ENCODE results near the gene EML3. TPM values are rescaled to one million over a fixed set of nuclear protein-coding genes. Genes with fewer than 3 reads are reported as not detected.

EML3 gene
- total and polyA plus RNA-seq, 2 of the 13 experiments (the other 11 are each of a cell fraction or from before 2014, with no cell fraction given): 10.6 to 12.3 TPM

- no peak for FAIRE-seq
- intact Hi-C loops (cut with micrococcal nuclease; ENCODE audit: unreplicated experiment) (no loop called here), in situ Hi-C loops (cut with HindIII; ENCODE audit: extremely low pct_ligation_motif_present, low pct_unique_long_range_greater_than_20kb) (loop anchor here (5.0 kb wide), 1 partner anchor 159 kb away; no protein-coding TSS in a partner anchor)
- BruUV-seq (replicated peaks): no TSS peak
- Histone ChIP-seq H3K4me1 (ENCODE audit: insufficient read depth, low read length) (peaks cover 85% of the 10 kb centered on the region), H2AFZ (ENCODE audit: low read length) (no peak overlapping the region), H3K9ac (ENCODE audit: insufficient read depth, low read depth, low read length) (no peak overlapping the region), H3K9me3 (ENCODE audit: low read length) (no peaks in the 10 kb centered on the region), H3K27ac (ENCODE audit: extremely low read length, insufficient read depth, low read length) (peak overlapping the region; percentile 44), H4K20me1 (ENCODE audit: insufficient read depth, low read length) (peaks cover 8% of the 10 kb centered on the region; the same call in 1 of the 2 replicates), H3K4me3 (replicated peaks in 1 of 3; ENCODE audit: insufficient read depth in 1 of 3, low read depth in 2 of 3, low read length in 3 of 3) (no peak overlapping the region), H3K79me2 (ENCODE audit: insufficient read depth, low read length) (peaks cover 2% of the 10 kb centered on the region), H3K36me3 (replicated peaks in 1 of 2; ENCODE audit: control insufficient read depth in 1 of 2, insufficient read depth in 2 of 2, low read length in 2 of 2) (peaks cover 10 to 30% of the 10 kb centered on the region in 2 experiments), H3K27me3 (ENCODE audit: control insufficient read depth in 1 of 2, insufficient read depth in 2 of 2, low read length in 2 of 2) (no peaks in the 10 kb centered on the region), H3K4me2 (ENCODE audit: low read depth, low read length) (no peak overlapping the region)
- 84% methylated on average over 6 of the region's 14 CpGs for WGBS (ENCODE audit: low lambda C conversion rate)
- no peak for DNase-seq (ENCODE audit: low spot score)
- ATAC-seq: peak; percentile 1
- ChIA-PET CTCF (ENCODE audit: low intra/inter-chr PET ratio, low total read pairs) (no interaction called here), POLR2A (interaction anchor here (0.9 to 2.7 kb wide), 6 partner anchors 8 to 131 kb away, joined by 3 to 18 read pairs (median 6); partner anchors contain the start of genes AHNAK and EEF1G)
- TF ChIP-seq MAFK (conservative IDR thresholded peaks at IDR 0.05 in 1 of 2, IDR thresholded peaks at IDR 0.05 in 1 of 2; ENCODE audit: low read length in 2 of 2): no peak
- no peak for TF ChIP-seq TRIM24 (CRISPR knock-in tag; IDR thresholded peaks at IDR 0.05)
- peak; percentile 9; the same call in 1 of the 2 replicates for TF ChIP-seq ZBTB38 (CRISPR knock-in tag; IDR thresholded peaks at IDR 0.05)
- TF ChIP-seq AGO2 (optimal IDR thresholded peaks at IDR 0.05; ENCODE audit: low read depth, low read length): peak; percentile 90
- TF ChIP-seq ZUFSP (CRISPR knock-in tag; IDR thresholded peaks at IDR 0.05; ENCODE audit: borderline replicate concordance): no peak
- TF ChIP-seq SKI (IDR thresholded peaks at IDR 0.05; ENCODE audit: partially characterized antibody): no peak
- TF ChIP-seq BRD4 (CRISPR knock-in tag; IDR thresholded peaks at IDR 0.05): no peak
- TF ChIP-seq FOXO4 (CRISPR knock-in tag; conservative IDR thresholded peaks at IDR 0.05): no peak
- no peak for TF ChIP-seq ZNF367 (CRISPR knock-in tag; IDR thresholded peaks at IDR 0.05; ENCODE audit: borderline replicate concordance)
- no peak for TF ChIP-seq ZNF446 (CRISPR knock-in tag; IDR thresholded peaks at IDR 0.05)
- TF ChIP-seq ZNF318 (CRISPR knock-in tag; IDR thresholded peaks at IDR 0.05): no peak
- TF ChIP-seq MAX (IDR thresholded peaks at IDR 0.05): 0 out of 2 replicates have a peak, but pooled peaks have one; percentile 26
Observed at GRCh38 chr11:62556108-62556874, 56.3 kb downstream of the EML3 start.

Measured in HepG2 (cell line).